Tibial nerve (tissue), 4 donors: ENCODE measurements around the gene SH3GLB2.
"Not testable (repeated sequence)": the region's sequence is repeated elsewhere in the genome, so short reads cannot be mapped to it uniquely, and the experiment has no call there.

ENCODE experiments used
- EP300 ChIP-seq, 2 donors: sonication (generic); formaldehyde crosslinking; IDR thresholded peaks; one replicate each; pipeline ENCODE4 v1.6.1; 2017; ENCODE audit warnings: antibody characterized with exemption in 2 of 2, mild to moderate bottlenecking in 1 of 2
- POLR2A ChIP-seq, 2 donors: fragments of 450-650 bp; IDR thresholded peaks; one replicate each; pipeline ENCODE4 v1.6.1; 2017; ENCODE audit warnings: antibody characterized with exemption in 2 of 2, mild to moderate bottlenecking in 2 of 2, moderate library complexity in 2 of 2
- TF ChIP-seq, protein P1 (sequence below), 5 experiments: fragments of 200-600 bp in 3 of 5; fragments of 450-650 bp in 2 of 5; sonication (generic) in 3 of 5; IDR thresholded peaks; one replicate each; pipeline ENCODE4 v1.5.1; 2016 to 2019; ENCODE audit warnings: antibody characterized with exemption in 5 of 5, mild to moderate bottlenecking in 3 of 5, moderate library complexity in 2 of 5

DNA sequence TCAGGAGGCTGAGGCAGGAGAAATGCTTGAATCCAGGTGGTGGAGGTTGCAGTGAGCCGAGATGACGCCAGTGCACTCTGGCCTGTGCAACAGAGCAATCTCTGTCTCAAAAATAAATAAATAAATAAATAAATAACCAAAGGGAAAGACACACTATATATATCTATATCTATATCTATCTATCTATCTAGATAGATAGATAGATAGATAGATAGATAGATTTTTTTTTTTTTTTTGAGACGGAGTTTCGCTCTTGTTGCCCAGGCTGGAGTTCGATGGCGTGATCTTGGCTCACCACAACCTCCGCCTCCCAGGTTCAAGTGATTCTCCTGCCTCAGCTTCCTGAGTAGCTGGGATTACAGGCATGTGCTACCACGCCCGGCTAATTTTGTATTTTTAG is 66.7 kb downstream of the SH3GLB2 start:
- TF ChIP-seq, protein P1, sequence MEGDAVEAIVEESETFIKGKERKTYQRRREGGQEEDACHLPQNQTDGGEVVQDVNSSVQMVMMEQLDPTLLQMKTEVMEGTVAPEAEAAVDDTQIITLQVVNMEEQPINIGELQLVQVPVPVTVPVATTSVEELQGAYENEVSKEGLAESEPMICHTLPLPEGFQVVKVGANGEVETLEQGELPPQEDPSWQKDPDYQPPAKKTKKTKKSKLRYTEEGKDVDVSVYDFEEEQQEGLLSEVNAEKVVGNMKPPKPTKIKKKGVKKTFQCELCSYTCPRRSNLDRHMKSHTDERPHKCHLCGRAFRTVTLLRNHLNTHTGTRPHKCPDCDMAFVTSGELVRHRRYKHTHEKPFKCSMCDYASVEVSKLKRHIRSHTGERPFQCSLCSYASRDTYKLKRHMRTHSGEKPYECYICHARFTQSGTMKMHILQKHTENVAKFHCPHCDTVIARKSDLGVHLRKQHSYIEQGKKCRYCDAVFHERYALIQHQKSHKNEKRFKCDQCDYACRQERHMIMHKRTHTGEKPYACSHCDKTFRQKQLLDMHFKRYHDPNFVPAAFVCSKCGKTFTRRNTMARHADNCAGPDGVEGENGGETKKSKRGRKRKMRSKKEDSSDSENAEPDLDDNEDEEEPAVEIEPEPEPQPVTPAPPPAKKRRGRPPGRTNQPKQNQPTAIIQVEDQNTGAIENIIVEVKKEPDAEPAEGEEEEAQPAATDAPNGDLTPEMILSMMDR (IDR thresholded peaks at IDR 0.05) = not testable (repeated sequence)
- TF ChIP-seq EP300, POLR2A (IDR thresholded peaks at IDR 0.05): not testable (repeated sequence)
